UCSD-AML1 (cell line): ENCODE results near the gene EPB41L1.

Experiments used
- DNase-seq: peaks from one replicate; lab custom pipeline; 2025; ENCODE audit not compliant: unreplicated experiment; lab: John Stamatoyannopoulos, UW

EPB41L1 gene

DNA sequence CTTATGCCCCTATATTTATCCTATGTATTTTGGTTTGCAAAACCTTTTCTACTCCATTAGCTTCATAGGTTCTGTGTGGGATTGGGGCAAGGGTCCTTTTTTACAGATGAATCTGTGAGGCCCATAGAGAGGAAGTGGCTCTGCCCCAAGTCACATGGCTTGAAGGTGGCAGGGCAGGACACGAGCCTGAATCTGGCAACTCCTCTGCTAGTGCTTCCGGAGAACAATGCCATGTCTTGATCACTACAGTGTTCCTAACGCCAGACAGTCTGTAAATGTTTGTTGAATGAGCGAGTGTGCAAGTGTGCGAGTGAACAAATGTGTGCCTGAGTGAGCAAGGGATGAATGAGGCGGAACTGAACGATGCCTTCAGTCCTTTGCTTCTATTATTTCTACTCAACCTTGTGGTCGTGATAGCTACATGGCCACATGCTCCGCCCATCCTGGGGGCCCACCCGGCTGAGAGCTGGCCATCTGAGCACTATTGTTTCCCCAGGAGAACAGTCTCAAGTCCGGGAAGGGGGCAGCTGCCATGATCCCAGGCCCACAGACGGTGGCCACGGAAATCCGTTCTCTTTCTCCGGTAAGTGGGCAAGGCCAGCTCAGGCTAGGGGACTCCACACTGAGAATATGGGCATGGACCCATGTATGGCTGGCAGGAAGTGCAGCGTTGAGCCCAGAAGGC is 64.0 kb downstream of the EPB41L1 start:
- DNase-seq: no peak

DNA sequence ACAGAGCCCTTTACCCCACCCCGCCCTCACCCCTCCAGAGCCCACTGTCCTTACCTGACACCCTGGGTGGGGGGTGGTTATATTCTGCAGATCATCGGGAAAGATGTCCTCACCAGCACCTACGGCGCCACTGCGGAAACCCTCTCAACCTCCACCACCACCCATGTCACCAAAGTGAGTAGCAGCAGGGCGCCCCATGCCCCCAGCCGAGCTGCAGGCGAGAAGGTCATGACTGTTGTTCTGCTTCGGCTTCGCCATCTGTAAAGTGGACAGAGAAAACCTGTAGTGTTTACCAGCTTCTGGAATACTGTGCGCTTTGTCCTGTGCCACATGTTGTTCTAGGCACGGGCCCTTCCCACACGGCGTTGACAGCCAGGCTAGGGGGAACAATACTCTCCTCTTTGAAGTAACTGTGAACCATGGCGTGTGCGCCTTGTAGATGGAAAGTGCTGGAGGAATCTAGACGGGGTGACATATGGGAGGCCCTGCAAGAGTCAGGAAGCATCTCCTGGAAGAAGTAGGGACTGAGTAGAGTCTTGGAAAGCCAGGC is 65.2 kb downstream of the EPB41L1 start:
- no peak for DNase-seq

DNA sequence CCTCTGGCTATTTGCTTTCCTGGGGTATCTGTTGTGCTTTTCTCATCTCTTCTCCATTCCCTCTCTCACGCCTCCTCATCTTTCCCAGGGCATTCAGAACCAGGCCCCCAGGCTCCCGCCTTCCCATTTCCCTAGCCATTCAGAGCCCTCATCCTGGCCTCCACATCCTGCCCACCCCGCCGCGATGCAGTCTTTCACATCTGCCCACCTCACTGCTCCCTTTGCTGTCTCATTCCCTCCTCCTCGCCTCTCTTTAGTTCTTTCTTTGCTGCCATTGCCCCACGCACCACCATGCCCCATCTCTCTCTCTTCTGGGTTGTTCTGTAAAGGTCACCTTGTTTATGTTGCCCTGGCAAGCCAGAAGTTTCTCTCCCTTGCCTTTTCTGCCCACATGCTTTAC is 71.1 kb downstream of the EPB41L1 start:
- DNase-seq: no peak

DNA sequence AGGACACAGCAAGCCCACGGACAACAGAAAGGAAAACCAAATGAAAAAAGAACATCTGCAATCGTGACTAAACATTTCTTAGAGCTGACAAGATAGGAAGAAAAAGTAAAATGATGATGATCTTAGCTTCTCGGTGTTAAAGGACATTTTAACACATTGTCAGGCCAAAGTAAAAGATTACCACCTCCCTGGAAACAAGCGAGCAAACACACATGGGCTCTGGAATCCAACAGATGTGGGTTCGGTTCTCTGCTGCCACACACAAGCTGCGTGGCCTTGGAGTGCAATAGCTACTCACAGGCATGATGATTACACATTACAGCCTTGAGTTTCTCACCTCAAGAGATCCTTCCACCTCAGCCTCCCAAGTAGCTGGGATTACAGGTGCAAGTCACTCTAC is 74.2 kb downstream of the EPB41L1 start:
- no peak for DNase-seq

DNA sequence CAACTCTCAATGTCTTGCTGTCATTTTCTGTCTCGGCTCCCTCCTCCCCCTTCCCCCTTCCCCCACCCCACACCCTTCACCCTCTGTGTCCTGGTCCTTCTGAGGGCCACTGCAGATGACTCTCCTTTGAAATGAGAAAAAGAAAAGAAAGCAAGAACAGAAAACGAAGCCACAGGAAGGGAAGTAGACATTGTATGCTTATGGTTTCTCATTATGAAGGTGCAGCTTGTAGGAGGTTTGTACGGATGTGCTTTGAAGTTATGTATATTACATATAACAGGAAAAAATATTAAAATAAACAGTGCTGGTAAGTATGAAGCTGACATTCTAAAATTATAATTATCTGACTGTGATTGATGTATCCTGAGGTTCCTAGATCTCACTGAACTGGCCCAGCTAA is 75.5 kb downstream of the EPB41L1 start:
- DNase-seq: no peak

DNA sequence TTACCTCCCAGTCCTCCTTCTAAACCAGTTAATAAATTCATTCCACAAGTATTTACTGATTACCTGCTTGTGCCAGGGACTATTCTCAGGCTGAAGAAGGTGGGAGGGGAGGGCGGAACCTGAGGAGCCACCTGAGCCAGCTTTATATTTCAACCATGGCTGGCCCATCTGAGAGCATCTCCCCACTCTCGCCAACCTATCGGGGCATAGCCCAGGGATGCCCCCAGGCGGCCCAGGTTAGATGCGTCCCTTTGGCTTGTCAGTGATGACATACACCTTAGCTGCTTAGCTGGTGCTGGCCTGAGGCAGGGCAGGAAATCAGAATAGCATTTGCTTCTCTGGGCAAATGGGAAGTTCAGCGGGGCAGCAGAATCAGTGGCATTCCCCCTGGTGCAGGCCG is 76.8 kb downstream of the EPB41L1 start:
- DNase-seq: no peak

DNA sequence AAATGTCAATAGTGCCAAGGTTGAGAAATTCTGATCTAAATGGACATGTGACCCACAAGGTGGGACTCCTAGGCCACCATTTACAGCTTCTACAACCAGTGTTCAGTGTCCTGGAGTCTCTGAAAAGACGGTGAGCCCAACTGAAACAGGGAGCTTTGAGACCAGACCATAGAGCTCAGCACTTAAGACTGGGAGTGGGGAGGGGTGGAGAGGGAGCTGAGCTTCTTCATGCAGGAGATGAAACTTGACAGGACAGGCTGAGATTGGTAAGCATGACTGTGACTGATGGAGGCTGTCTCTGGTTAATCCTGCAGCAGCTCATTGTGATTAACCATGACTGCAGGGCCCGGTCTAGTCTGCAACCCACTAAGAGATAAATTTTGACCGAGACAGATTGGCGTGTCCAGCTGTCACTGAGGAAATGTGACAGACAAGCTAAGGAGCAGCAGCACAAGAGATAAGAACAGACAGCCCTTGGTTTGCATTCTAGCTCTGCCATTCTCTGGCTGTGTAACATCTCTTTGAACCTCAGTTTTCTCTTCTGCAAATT is 80.3 kb downstream of the EPB41L1 start:
- DNase-seq: no peak

DNA sequence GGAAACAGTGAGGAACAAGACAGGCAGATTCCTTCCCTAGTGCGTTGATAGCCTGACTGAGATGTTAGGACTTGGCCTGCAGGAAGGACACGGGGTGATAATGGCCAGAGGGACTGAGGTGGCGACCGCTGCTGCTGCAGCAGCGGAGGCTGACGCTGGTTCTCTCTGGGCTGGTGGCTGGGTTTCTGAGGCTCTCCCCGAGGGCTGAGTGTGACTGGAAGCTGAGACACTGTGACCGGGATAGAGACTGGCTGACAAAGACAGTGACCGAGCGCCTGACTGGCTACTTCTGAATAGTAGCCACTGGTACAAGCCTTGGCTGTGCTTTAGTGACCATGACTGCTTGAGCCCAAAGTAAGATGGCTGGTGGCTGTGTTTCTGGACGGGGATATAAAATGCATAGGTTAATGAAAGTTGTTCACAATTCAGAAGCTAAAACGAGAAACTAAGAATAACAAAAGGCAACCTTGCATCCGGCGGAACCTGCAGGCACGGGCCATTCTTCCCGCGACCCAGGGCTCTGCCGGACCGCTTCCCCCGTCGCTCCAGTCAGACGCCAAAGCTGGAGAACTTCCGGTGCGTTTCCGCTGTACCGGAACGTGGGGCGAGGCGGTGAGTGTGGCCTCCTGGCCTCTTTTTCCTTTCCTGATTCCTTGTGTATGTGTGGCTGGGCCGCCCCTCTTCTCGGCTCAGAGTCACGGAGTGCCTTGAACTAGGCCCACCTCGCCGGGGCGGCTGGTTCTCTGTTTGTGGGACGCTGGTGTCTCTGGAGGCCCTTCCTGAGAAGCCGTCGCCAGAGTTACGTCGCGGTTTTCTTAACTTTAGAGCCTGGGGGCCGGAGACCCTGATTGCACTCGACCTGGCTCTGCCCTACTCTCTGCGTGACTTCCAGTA is 81.6 kb downstream of the EPB41L1 start, which contains the start of gene AAR2:
AAR2 (plus strand) TSS at position 587 of the 894 bp plus-strand sequence. CDS start 3,391 bp downstream, outside the sequence.
- DNase-seq: peak; percentile 84

DNA sequence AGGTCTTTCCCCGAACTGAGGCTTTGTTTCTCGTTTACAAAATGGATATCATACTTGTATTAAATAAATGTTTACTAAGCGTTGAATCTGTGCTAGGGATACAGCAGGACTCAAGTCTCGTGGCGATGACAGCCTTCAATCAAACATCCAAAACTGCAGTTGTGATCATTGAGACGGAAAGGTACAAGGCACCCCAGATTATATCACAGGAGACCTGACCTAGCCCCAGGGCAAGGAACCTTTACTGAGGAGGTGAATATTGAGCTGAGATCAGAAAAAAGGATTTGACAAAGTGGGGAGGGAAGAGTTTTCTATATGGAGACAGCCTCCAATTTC is 82.2 kb downstream of the EPB41L1 start:
- no peak for DNase-seq

DNA sequence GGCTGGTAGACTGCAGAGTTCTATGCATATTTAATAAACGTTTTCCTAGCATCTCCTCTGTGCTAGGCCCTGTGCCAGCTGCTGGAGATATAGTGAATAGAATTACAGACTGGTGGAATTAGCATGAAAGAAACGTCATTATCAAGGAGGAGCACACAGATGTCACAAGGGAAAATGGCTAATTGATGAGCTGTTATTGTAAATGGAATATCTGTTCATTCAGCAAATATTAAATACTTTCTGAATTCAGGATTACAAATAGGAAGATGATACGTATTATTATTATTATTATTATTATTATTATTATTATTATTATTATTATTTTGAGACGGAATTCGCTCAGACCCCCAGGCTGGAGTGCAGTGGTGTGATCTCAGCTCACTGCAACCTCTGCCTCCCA is 82.9 kb downstream of the EPB41L1 start:
- DNase-seq: no peak

DNA sequence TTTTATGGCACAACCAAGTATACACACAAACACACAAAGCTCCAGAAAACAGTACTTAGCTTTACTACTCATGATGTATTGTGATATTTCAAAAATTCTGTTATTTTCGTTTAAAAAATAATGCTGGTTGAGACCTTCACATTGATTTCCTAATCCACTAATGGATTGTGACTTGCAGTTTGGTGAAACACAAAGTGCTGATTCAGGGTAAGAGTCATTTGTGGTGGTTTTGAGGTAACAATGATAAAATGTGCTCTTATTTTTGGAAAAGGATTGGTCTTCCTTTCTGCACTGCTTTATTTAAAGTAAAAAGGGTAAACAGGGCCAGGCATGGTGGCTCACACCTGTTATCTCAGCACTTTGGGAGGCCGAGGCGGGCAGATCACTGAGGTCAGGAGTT is 83.6 kb downstream of the EPB41L1 start:
- no peak for DNase-seq

DNA sequence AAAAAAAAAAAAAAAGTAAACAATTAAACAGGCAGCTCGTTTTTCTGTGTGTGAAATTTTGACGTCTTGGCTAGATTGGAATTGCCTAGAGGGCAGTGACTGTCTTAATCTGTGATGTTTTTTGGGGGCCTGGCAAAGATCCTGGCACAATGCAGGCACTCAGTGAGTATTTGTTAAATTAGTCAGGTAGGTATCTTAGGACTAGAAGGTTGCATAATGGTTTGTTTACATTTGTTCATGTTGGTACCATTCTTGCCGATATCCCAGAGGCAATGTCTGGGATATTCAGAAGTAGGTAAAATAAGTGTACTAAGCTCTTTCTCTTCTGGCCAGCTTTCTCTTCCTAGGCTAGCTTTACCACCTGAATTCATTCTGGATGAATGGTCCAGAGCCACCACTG is 84.2 kb downstream of the EPB41L1 start:
- no peak for DNase-seq

DNA sequence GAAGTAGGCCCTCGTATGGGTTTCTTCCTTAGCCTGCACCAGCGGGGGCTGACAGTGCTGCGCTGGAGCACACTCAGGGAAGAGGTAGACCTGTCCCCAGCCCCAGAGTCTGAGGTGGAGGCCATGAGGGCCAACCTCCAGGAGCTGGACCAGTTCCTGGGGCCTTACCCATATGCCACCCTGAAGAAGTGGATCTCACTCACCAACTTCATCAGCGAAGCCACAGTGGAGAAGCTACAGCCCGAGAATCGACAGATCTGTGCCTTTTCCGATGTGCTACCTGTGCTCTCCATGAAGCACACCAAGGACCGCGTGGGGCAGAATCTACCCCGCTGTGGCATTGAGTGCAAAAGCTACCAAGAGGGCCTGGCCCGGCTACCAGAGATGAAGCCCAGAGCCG is 85.5 kb downstream of the EPB41L1 start:
- no peak for DNase-seq

DNA sequence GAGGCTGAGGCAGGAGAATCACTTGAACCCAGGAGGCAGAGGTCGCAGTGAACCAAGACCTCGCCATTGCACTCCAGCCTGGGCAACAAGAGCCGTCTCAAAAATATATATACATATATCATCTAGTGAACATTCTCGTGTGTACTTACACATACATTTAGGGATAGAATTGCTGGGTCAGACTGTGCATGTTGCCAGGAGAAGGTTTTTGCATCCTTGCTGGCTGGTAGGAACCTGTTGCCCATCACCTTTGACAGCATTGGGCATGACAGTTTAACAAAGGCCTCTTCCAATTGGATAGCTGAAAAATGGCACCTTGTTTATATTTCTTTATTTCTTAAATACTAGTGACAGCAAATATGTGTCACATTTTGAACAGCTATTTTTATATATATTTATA is 87.1 kb downstream of the EPB41L1 start:
- no peak for DNase-seq

DNA sequence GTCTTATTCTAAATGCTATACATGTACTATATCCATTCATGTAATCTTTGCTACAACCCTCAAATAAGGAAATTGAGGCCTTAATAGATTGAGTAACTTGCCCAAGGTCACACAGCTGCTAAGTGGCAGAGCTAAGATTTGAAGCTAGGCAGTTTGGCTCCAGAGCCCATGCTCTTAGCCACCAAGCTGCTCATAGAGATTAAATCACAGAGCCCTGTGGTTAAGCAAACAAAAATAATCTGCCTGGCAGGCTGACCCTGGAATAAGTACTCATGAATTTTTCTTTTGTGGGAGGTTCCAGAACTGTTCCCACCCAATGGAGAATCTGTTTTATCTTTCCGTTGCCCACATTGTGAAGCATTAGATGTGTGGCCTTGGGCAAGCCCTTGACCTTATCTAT is 89.2 kb downstream of the EPB41L1 start:
- DNase-seq: no peak

DNA sequence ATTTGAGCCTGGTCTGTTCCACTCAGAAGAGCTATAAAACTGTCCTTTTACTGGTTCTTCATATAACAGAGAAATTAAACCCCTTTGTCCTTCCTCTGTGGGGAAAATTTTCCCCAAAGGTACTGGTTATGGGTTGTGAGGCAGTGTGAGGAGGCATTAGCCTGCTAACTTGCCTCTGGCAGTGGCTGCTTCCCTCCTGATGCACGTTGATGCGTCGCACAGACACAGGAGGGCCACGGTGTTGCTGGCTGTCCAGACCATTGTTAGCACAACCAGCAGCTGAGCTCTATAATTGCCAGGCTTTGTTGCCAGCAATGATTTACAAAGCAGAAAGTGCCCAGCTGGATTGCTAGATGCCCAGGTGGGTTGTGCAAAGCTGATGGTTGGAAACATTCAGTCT is 91.9 kb downstream of the EPB41L1 start:
- DNase-seq: no peak

DNA sequence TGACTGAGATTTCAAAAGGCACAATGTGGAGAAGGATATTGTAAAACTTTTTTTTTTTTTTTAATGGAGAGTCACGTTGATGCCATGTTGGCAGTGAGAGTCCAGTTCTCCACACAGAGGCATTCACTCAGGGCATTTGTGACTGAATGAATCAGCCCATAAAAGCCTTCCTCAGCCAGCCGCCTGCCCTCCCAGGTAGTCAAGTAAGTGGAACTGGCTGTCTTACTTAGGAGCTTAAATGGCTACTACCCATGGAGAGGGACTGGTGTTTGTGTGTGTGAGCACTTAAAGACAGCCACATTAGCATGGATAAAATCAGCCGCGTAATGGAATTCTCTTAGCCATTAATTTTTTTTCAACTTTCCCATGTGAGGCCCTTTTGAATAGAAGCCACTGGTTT is 94.3 kb downstream of the EPB41L1 start:
- no peak for DNase-seq

DNA sequence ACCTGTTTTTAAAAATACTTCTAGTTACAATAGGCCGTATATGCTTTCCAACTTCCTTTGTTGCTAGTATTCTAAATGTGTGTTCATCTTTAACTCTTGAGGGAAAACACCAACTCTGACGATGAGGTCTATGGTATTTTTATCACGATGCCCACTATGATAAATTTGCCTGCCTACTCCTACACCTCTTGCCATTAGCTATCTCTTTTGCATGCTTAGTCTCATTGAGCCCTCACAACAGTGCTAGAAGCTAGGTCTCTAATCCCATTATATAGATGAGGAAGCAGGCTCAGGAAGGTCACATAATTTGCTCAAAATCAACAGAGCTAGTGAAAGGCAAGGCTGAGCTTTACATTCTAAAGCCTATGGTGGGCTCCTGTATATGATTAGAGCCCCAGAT is 94.9 kb downstream of the EPB41L1 start:
- DNase-seq: no peak

DNA sequence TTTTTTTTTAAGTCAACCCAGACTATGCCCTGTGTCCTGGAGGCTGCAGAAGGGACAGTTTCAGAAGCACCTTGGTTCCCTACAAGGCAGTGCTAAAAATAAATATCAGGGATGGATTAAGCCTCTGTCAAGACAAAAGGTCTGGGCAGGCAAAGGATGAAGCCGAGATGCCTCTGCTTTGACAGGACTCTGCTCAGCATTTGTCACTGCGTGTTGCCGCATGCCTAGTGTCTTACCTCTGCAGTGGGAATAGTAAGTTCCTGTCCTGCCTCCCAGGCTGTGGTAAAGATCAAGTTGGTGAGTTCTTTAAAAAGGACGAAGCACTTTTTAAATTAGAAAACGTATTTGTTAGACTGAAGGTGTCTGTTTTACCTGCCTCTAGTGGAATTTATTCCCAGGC is 96.9 kb downstream of the EPB41L1 start:
- no peak for DNase-seq

DNA sequence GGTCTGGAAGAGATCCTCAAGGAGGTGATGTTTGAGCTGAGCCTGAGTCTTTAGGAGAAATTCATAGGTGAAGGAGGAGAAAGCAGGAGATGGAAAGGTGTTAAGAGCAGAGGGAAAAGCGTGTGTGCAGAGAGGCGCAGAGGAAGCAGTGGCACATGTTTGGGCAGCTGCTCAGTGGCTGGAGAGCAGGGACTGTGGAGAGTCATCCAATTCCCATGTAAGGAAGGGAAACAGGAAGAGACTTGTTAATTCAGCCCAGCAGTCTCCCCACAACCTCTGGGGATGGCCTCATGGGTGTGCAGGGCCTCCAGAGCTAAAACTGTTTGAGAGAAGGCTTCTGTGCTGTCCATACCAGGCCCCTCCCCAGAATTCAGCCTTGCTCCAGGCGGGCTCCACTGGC is 98.0 kb downstream of the EPB41L1 start:
- DNase-seq: no peak

DNA sequence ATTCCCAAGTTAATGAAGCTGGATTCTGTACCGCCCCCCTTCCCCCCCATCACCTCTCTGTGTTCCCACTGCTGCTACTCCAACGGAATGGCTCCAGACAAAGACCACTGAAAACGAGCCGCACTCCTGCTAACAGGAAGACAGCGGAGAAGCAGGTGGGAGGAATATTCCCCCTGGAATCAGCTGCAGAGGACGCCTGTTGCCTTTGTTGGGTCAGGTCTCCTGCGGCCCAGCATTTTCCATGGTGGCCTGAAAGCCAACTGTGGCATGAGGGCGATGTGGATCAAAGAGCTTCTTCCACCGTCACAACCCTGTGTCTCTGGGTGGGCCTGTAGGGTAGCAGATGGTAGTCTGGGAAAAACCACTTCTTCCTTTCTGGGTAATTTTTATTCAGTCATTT is 98.5 kb downstream of the EPB41L1 start:
- DNase-seq: no peak

DNA sequence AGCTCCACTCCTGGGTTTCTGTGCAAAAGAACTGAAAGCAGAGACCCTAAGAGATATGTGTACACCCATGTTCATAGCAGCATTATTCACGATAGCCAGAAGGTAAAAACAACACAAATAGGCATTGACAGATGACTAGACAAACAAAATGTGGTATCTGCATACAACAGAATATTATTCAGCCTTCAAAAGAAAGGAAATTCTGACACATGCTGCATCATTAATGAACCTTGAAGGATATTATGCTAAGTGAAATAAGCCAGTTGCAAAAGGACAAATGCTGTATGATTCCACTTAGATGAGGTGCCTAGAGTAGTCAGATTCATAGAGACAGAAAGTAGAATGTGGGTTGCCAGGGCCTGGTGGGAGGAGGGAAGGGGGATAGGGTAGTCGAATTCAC is 99.5 kb downstream of the EPB41L1 start:
- DNase-seq: no peak
